Measurements from ENCODE around the gene NRN1.

GRCh38 chr6:5967594-5967993, 39.1 kb downstream of the NRN1 start:
- no peak for TF ChIP-seq POLR2A (IDR thresholded peaks at IDR 0.05)
- no peak for TF ChIP-seq CTCF (IDR thresholded peaks at IDR 0.05)
- TF ChIP-seq POLR2AphosphoS5 (IDR thresholded peaks at IDR 0.05): no peak
